Fibroblast of lung (primary cell): ENCODE data around the gene CAMK1D.

Source experiments
- CTCF ChIP-seq, 2 donors: IDR thresholded peaks in 1 of 2; conservative IDR thresholded peaks in 1 of 2; 1 replicate in 1 of 2; 2 replicates in 1 of 2; pipeline ENCODE4 v1.5.1; 2011 to 2012; ENCODE audit warnings: low read length in 2 of 2, control low read depth in 1 of 2, inconsistent platforms in 1 of 2, low read depth in 1 of 2, mild to moderate bottlenecking in 1 of 2
- EZH2 ChIP-seq: IDR thresholded peaks from 2 replicates; pipeline ENCODE4 v1.5.1; 2012; ENCODE audit warnings: low read length, control low read depth, mild to moderate bottlenecking; ENCODE audit errors: missing control alignments

GRCh38 chr10:12658526-12658925 is 309.2 kb downstream of the CAMK1D start:
- no peak for TF ChIP-seq CTCF (conservative IDR thresholded peaks at IDR 0.05 in 1 of 2, IDR thresholded peaks at IDR 0.05 in 1 of 2; ENCODE audit: low read depth in 1 of 2, low read length in 2 of 2)
- TF ChIP-seq EZH2, result no peak
